GM23248 (cell line): ENCODE measurements around the gene CHST11.

Experiments used
- EZH2 ChIP-seq: fragments of 200-600 bp; sonication (generic); IDR thresholded peaks from 2 replicates; pipeline ENCODE4 v1.6.1; 2018; ENCODE audit warnings: antibody characterized with exemption, mild to moderate bottlenecking; ENCODE audit not compliant: insufficient read depth, poor library complexity, severe bottlenecking
- EZH2phosphoT487 ChIP-seq: fragments of 200-600 bp; sonication (generic); IDR thresholded peaks from 2 replicates; pipeline ENCODE4 v1.6.1; 2018; ENCODE audit warnings: antibody characterized with exemption, moderate library complexity, mild to moderate bottlenecking, low read depth; ENCODE audit not compliant: insufficient read depth

GRCh38 chr12:104457746-104458693 lies 1.3 kb downstream of the CHST11 start:
- TF ChIP-seq EZH2phosphoT487, result no peak
- no peak for TF ChIP-seq EZH2
